Measurements from ENCODE around the gene THAP3.
"Not testable (repeated sequence)": the region's sequence is repeated elsewhere in the genome, so short reads cannot be mapped to it uniquely, and the experiment has no call there.

The THAP3 gene

GRCh38 chr1:6591644-6592043, 33.0 kb upstream of the THAP3 start:
- no peak for DNase-seq

DNA sequence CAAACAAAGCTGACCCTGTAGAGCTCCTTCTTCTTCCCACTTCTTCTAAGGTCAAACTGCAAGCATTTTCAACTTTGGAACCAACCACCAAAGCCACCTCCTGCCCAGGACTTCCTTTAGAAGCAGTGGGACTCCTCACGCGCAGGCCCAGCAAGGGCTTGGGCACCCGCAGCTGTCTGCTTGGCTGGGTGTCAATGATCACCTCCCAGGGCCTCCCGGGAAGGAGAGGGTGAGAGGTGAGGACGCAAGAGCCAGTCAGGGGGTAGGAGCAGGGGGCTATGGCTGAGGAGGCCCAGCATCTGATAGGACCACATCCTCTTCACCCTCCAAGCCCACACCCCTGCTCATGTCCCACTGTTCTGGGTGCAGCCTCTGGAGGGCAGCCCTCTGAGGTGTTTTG, 32.2 kb upstream of the THAP3 start:
- DNase-seq: no peak

DNA sequence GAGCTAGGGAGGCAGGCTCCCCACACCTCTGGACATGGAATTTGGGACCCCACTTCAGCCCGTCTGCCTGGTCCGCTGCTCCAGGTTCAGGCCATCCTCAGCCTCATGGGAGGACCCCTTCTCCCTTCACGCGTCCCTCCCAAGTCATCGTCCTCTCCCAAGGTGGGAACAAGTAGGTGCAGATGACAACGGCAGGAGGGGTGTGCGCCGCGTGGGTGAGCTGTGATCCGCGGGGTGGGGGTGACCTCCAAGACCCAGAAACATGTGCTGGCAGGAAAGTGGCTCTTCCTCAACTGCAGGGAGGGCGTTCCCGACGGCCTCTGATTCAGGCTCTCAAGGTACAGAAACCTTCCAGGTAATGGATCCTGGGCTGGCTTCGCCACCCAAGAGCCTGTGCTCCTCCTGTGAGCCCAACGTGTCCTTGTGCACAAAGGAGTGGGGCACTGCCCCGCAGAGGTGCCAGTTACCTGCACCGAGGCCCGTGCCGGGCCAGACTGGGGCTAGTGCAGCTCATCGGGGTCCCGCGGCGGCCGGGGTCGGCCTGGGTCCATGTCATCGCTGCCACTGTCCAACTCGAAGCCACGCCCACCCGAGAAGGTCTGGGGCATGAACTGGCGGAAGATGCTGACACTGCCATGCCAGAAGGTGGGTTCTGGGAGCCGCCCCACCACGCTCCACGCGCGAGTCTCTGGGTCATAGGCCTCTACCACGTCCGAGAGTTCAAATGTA, 31.6 kb upstream of the THAP3 start:
- DNase-seq: no peak

DNA sequence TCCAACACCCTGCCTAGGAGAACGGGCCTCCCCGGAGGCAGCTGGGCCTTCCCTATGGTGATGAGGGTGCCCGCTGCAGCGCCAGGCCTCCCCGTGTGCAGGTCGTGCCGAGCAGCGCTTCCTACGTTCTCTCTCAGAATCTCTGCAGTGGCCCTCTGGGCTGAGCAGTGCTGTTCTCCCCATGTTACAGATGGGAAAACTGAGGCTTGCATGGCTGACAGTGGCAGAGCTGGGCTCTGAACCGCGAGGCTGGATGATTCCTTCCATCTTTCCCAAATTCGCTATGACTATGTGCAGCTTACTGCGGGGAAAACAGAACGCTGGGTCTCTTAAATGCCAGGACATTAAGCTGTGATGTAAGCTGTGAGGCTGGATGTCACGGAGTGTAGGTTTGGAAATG, 30.9 kb upstream of the THAP3 start:
- no peak for DNase-seq

DNA sequence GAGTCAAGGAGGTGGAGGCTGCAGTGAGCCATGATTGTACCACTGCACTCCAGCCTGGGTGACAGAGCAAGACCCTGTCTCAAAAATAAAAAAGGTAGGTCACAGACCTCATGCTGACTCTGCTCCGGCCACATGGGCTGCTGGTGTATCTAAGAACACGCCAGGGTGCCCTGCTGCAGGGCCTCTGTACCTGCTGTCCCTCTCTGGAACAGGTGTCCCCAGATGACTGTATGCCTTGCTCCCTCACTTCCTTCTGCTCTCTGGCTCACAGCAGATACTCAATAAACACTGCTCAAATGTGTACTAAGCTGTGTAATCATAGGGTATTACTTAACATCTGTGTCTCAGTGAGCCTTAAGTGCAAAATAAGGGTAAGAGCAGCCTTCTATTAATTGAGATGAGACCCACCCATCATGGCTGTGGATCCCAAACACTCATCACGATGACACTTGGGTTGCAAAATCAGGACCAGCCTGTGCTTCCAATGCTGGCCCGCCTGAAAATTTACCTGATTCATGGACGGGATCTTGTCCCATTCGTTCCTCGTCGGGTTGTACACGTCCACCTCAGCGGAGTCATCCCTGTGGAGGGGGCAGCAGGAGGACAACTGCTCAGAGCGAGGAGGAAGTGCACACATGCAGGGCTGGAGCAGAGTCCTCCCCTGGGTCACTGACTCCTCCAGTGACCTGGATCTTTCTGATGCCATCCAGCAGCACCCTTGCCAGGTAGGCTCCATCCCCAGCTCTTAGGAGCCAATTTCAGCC, 29.5 kb upstream of the THAP3 start:
- DNase-seq: peak in 1 of 2 experiments; percentile 21

DNA sequence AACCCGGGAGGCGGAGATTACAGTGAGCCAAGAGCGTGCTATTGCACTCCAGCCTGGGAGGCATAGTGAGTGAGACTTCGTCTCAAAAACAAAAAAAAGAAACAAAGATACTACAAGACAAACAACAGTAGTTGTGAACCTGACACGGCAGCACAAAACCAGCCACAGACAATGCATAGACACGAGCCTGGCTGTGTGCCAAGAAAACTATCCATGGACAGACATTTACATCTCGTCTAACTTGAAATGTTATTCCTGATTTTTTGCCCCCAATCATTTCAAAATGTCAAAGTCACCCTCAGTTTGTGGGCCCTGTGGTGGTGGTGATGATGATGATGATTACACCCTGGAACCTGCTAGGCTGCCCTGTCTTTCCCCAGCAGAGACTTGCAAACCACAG, 28.3 kb upstream of the THAP3 start:
- DNase-seq: no peak

GRCh38 chr1:6596886-6597776, 27.5 kb upstream of the THAP3 start:
- no peak for DNase-seq

GRCh38 chr1:6597777-6598131, 26.9 kb upstream of the THAP3 start:
- no peak for DNase-seq

DNA sequence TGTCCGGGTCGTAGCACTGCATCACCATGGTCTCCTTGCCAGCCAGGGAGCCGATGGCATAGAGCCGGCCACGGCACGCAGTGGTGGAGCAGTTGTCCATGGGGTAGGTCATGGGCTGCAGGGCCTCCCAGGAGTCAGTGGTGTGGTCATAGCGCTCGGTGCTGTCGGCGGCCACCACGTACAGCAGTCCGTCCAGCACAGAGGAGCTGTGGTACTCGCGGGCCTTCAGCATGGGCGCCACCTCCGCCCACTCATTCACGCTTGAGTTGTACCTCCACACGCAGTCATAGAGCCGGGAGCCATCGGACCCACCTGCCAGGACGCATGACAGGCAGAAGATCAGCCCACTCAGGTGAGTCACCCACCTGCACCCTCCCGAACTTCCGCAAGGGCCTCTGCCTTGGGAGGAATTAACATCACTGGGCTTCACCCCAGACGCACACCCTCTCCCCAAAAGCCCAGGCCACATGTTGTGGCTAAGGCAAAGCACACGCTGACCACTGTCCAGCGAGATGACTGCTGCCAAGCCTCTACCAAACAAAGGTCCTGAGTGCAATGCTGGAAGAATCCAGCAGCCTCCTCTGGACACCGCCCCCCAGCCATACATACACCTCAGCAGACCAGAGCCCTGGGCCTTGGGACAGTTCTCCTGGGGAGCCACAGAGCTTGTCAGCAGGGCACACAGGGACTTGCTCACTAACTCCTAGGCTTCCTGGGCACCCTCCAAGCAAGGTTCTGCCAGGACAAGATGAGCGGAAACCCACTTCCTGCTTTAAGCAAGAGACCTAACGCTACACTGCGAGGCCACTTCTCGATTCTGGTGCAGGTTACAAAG, 25.3 kb upstream of the THAP3 start:
- no peak for DNase-seq

DNA sequence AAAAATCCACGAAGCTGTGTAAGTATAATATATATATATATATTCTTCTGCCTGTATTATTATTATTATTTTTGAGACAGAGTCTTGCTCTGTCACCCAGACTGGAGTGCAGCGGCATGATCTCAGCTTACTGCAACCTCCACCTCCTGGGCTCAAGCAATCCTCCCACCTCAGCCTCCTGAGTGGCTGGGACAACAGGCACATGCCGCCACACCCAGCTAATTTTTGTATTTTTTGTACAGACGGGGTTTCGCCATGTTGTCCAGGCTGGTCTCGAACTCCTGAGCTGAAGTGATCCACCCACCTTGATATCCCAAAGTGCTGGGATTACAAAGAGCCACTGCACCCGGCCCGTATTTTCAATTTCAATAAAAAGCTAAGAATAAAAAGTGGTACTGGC, 24.7 kb upstream of the THAP3 start:
- not testable (repeated sequence) for DNase-seq

DNA sequence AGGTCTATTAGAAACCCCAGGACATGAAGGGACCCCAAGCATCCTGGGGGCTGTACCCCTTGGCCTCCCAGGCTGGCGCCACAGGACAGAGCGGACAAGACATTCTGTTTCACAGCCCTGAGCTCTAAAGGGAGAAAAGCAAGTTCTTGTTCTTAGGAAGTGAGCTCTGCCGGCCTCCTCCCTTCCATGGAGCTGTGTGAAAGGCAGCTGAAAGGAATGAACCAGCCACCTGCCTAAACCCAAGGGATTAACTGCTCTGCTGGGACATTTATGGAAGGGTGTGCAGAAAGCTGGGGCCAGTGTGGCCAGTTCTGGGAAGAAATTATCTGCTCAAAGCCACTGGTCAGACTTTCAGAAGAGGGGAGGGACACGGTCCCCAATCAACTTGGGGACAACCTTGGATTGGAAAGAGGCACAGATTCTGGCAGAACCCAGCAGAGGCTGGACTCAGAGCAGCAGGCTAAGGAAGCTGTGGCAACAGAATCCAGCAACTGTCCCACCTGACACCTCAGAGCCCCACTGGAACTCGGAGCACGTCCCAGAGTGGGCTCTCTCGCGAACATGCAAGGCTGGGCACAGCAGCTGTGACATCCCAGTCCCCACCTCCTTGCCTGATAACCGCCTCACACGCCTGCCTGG, 24.1 kb upstream of the THAP3 start:
- no peak for DNase-seq

GRCh38 chr1:6601049-6601922, 23.4 kb upstream of the THAP3 start:
- peak in 1 of 2 experiments; percentile 66 for DNase-seq

DNA sequence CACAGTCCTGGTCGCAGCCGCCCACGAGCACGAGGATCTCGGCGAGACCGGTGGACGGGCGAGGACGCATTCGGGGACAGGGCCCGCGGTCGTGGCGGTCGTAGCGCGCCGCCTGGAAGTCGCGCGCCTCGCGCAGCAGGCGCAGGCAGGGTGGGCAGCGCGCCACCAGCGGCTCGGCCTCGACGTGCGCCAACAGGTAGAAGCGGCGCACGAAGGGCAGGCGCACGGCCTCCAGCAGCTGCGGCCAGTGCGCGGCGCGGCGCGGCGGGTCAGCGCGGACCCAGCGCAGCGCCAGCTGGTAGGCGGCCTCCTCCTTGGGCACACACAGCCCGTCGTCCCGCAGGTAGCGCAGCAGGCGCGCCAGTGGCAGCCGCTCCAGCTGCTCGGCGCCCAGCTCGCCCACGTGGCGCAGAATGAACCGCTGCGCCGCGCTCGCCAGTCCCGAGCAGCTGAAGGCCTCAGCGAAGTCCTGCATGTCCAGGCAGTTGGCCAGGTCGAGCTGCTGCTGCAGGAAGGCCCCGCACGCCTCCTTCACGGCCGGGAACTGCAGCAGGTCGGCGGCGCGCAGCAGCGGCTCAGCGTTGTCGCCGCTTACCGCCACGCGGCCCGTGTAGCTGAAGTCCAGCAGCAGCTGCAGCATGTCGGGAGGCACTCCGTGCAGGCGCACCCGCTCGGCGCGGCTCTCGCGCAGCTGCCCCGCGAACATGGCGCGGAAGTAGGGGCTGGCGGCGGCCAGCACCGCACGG, 22.6 kb upstream of the THAP3 start:
- peak; percentile 20 to 74 for DNase-seq

GRCh38 chr1:6602669-6603237, 21.9 kb upstream of the THAP3 start, which contains the start of gene KLHL21:
Gene KLHL21 (minus strand): TSS chr1:6602869. CDS start chr1:6602817, 52 bp downstream.
- peak; percentile 65 to 77 for DNase-seq

DNA sequence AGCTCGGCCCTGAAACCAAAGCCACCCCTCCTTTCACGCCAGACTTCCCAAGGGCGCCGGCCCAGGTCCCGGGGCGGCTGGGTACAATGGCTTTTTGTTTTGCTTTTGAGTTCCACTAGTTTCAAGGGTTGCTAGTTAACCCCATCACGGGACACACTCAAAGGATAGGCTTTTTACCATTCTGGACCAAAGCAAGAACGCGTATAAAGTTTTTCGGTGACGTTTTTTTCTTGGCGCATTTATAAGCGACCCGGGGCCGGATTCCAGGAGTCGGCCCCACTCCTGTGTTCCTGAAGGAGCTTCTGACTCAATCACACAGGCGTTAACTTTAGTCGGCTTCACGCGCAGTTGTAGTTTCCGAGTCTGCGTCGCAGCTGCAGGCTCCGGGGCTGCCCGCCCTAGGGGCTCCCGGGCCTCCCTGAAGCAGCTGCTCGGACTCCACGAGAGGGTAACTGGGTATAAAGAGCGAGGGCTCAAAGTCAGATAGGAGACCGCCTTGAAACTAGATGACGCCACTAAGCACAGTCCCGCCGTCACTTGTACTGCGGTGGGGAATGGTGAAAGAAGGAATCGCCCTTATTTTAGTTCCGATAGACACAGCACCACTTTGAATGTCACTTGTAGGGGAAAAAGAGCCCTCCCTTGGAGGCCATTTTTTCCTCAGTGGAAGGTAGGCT, 21.3 kb upstream of the THAP3 start:
- no peak for DNase-seq

DNA sequence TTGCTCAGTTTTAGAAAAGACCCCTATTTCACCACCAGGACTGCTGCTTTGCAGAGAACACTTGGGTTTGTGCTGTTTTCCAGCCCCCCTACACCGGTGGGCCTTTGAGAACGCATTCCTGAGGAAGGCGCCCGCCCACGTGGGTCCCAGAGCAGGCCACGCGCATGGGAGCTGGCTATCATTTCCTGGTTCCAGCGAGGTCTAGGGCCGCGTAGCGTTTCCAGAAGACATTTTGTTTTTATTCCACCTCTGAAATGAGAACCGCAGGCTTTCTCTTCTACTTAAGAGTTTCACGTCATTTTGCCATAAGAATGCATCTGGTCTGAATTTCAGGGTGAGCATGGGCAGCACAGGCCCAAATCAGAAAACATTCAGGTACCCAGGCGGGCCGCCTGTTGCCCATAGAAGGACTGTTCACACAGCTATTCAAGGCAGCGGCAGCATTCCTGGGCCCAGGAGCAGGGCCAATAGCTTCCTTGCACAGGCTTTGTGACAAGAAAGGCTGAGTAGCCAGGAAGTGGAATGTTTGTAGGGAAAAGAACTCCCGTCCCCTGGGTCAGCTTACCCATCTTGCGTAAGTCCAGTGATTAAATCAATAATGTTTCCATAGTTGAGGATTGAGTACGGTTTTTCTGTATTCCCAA, 20.6 kb upstream of the THAP3 start:
- DNase-seq: no peak

DNA sequence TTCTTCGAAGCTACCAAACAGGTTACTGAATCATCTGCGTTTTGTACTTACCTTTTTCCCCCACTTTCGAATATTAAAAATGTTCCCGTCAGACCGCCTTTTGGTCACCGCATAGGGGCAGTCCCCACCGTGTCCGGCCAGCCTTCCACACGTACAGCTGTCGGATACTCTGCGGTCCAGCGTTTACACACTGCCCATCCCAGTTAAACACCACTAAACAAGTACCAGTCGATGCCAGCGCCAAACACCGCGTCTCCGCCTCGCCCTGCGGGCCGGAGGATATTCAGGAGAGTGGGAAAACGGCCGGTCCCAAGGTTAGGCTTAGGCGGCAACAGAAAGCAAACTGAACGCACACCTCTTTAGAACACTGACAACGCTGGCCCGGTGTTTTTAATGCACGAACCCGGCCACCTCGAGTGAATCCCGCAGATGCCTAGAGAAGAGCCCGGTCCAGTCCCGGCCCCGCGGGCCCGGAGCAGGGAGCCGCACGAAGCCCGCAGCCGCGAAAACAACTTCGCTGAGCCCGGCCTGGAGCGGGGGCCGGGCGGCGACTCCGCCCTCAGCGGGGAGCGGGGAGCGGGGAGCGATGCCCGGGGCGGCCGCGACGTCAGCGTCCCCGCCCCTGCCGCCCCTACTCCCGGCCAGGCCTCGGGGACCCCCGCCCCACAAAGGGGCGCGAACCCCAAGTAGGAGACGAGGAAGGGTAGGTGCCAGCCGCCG, 11.9 kb upstream of the THAP3 start:
- peak in 1 of 2 experiments; percentile 70 for DNase-seq
